GM23248 (cell line): ENCODE measurements around the gene FXYD5.

Experiments used
- EZH2 ChIP-seq: fragments of 200-600 bp; sonication (generic); IDR thresholded peaks from 2 replicates; pipeline ENCODE4 v1.6.1; 2018; ENCODE audit warnings: antibody characterized with exemption, mild to moderate bottlenecking; ENCODE audit not compliant: insufficient read depth, poor library complexity, severe bottlenecking
- EZH2phosphoT487 ChIP-seq: fragments of 200-600 bp; sonication (generic); IDR thresholded peaks from 2 replicates; pipeline ENCODE4 v1.6.1; 2018; ENCODE audit warnings: antibody characterized with exemption, moderate library complexity, mild to moderate bottlenecking, low read depth; ENCODE audit not compliant: insufficient read depth

DNA sequence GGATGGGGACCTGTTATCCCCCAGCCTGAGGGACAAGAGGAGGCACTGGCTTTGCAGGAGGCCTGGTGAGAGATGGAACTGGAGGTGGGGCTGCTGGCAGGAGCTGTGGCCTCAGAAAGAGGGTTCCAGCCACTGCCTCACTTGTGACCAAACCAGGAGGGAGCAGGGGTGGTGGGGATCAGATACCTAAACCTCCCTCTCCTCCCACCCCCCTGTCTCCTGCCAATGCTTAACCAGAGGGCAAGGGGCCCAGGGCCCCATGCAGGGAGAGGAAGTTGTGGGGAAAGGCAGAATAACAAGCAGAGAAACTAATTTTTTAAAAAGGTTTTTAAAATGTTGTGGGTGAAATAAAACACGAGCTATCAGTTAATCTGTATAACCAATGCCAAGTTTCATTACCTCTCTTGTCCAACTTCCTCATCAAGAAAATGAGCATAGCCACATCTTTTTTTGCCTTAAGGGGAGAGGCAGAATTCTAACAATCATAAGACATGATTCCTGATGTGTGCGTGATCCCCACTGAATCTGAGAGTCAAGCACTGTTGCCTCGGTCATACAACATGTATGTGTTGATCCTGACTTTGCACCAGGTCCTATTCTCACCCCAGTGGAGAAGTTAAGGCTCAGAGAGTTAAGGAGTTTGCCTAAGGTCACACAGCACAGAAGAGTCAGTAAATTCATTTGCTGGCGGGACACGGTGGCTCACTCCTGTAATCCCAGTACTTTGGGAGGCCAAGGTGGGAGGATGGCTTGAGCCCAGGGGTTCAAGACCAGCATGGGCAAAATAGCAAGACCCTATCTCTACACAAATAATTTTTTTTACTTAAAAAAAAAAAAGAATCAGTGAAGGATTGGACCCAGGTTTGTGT is 12.9 kb downstream of the FXYD5 start:
- no peak for TF ChIP-seq EZH2
- no peak for TF ChIP-seq EZH2phosphoT487
